ENCODE data around the gene SLFNL1. TPM values are rescaled to one million over a fixed set of nuclear protein-coding genes. Genes with fewer than 3 reads are reported as not detected.

SLFNL1 gene
- total and polyA plus RNA-seq, 4 donors: 0.02 to 0.68 (median 0.38) TPM

GRCh38 chr1:40980068-40980452 lies 41.5 kb downstream of the SLFNL1 start:
- Histone ChIP-seq H3K4me1 (ENCODE audit: control insufficient read depth in 4 of 4, insufficient read depth in 4 of 4, low read length in 3 of 4) (peaks cover 2 to 27% (median 17%) of the 10 kb centered on the region in 4 donors), H3K36me3 (ENCODE audit: control insufficient read depth in 4 of 4, insufficient read depth in 3 of 4, low read depth in 1 of 4, low read length in 3 of 4) (peaks cover 0 to 2% (median 0%) of the 10 kb centered on the region in 4 donors), H3K27me3 (ENCODE audit: control insufficient read depth in 4 of 4, insufficient read depth in 4 of 4, low read length in 3 of 4) (no peaks in the 10 kb centered on the region), H3K27ac (ENCODE audit: low read depth in 1 of 2, low read length in 2 of 2) (peak overlapping the region; percentile 60 to 81), H3K9ac (ENCODE audit: low read depth in 1 of 2, low read length in 2 of 2) (no peak overlapping the region), H3K4me3 (ENCODE audit: low read depth in 1 of 3, low read length in 3 of 3) (peak overlapping the region; percentile 45 to 80 (median 73)), H3K9me3 (ENCODE audit: control insufficient read depth in 4 of 4, low read length in 3 of 4) (no peaks in the 10 kb centered on the region)
- 2% methylated on average over 50 of the region's 50 CpGs for WGBS
- TF ChIP-seq RXRA (IDR thresholded peaks at IDR 0.05) (no peak), FOXA2 (IDR thresholded peaks at IDR 0.05) (no peak), EGR1 (IDR thresholded peaks at IDR 0.05; ENCODE audit: low read depth in 2 of 2) (no peak), SP1 (IDR thresholded peaks at IDR 0.05) (no peak), RAD21 (IDR thresholded peaks at IDR 0.05) (no peak), NR2F2 (IDR thresholded peaks at IDR 0.05) (no peak), GABPA (IDR thresholded peaks at IDR 0.05 in 1 of 2, conservative IDR thresholded peaks at IDR 0.05 in 1 of 2) (no peak), REST (IDR thresholded peaks at IDR 0.05) (no peak), ZBTB33 (IDR thresholded peaks at IDR 0.05) (no peak)
- no peak for DNase-seq (ENCODE audit: low spot score)

GRCh38 chr1:40979241-40980067 lies 42.1 kb downstream of the SLFNL1 start, which contains the start of gene CTPS1:
TSS of gene CTPS1 (plus strand) at chr1:40979696. CDS start at chr1:40983291, 3,595 bp downstream.
- Histone ChIP-seq H3K9ac (ENCODE audit: low read depth in 1 of 2, low read length in 2 of 2) (peak within 1 kb of the TSS; percentile 48 to 63), H3K4me1 (ENCODE audit: control insufficient read depth in 4 of 4, insufficient read depth in 4 of 4, low read length in 3 of 4) (peaks cover 2 to 22% (median 16%) of the 10 kb centered on the region in 4 donors), H3K9me3 (ENCODE audit: control insufficient read depth in 4 of 4, low read length in 3 of 4) (no peaks in the 10 kb centered on the region), H3K27me3 (ENCODE audit: control insufficient read depth in 4 of 4, insufficient read depth in 4 of 4, low read length in 3 of 4) (no peaks in the 10 kb centered on the region), H3K4me3 (ENCODE audit: low read depth in 1 of 3, low read length in 3 of 3) (peak within 1 kb of the TSS; percentile 73 to 80 (median 76)), H3K36me3 (ENCODE audit: control insufficient read depth in 4 of 4, insufficient read depth in 3 of 4, low read depth in 1 of 4, low read length in 3 of 4) (no peaks in the 10 kb centered on the region), H3K27ac (ENCODE audit: low read depth in 1 of 2, low read length in 2 of 2) (peak within 1 kb of the TSS; percentile 81 to 95)
- WGBS: 3% methylated on average over 96 of the region's 96 CpGs
- TF ChIP-seq REST (IDR thresholded peaks at IDR 0.05) (no peak), SP1 (IDR thresholded peaks at IDR 0.05) (peak; percentile 62)
- DNase-seq (ENCODE audit: low spot score): peak; percentile 97
